Measurements from ENCODE around the gene HSD17B11. TPM values are rescaled to one million over a fixed set of nuclear protein-coding genes. Genes with fewer than 3 reads are reported as not detected.

The HSD17B11 gene
- total RNA-seq, 2 donors from 2014 or later, result 17.6 to 22.4 TPM

Other genes with a start within 250 kb of the HSD17B11 start
- 10 to 100 TPM in 1 of 2 donors, 1 to 10 TPM in 1; 5.6 to 12.0 TPM for gene KLHL8, start 170.6 kb downstream of the HSD17B11 start, total RNA-seq
- gene HSD17B13, start 68.3 kb downstream of the HSD17B11 start, total RNA-seq, result under 1 TPM in 1 of 2 donors, not detected in 1; 0.11 TPM
- 1 to 10 TPM; 4.4 to 9.8 TPM for gene NUDT9, start 31.4 kb upstream of the HSD17B11 start, total RNA-seq
- gene SPARCL1, start 138.2 kb upstream of the HSD17B11 start, total RNA-seq, result under 1 TPM in 1 of 2 donors, not detected in 1; 0.11 TPM
- gene DSPP, start 217.3 kb upstream of the HSD17B11 start, total RNA-seq, result not detected